IPS-20b (cell line): ENCODE data around the gene PTGS1.
"Not testable (repeated sequence)": the region's sequence is repeated elsewhere in the genome, so short reads cannot be mapped to it uniquely, and the experiment has no call there.

ENCODE experiments used
- H3K27ac ChIP-seq: one replicate; pipeline ENCODE4 v1.5.1; 2013; ENCODE audit warnings: low read length
- H3K27me3 ChIP-seq: 2 replicates; pipeline ENCODE4 v1.6.1; 2013; ENCODE audit warnings: mild to moderate bottlenecking, low read length, inconsistent platforms; ENCODE audit not compliant: insufficient read depth
- H3K36me3 ChIP-seq: 2 replicates; pipeline ENCODE4 v1.6.1; 2013; ENCODE audit warnings: low read depth, mild to moderate bottlenecking, inconsistent platforms, low read length, moderate library complexity; ENCODE audit not compliant: insufficient read depth
- H3K4me1 ChIP-seq: 2 replicates; pipeline ENCODE4 v1.6.1; 2013; ENCODE audit warnings: mild to moderate bottlenecking, control low read depth, inconsistent platforms, low read length, moderate library complexity; ENCODE audit not compliant: insufficient read depth
- H3K4me3 ChIP-seq: 2 replicates; pipeline ENCODE4 v1.5.1; 2013; ENCODE audit warnings: mild to moderate bottlenecking, low read length, inconsistent platforms
- H3K9ac ChIP-seq: 2 replicates; pipeline ENCODE4 v1.6.1; 2013; ENCODE audit warnings: low read depth, mild to moderate bottlenecking, inconsistent platforms, low read length, moderate library complexity
- H3K9me3 ChIP-seq: 2 replicates; pipeline ENCODE4 v1.6.1; 2013; ENCODE audit warnings: mild to moderate bottlenecking, low read depth, low read length, inconsistent platforms; ENCODE audit not compliant: insufficient read depth

Gene PTGS1

GRCh38 chr9:122370869-122371755 is at the start of gene PTGS1:
PTGS1 (plus strand) TSS chr9:122371024; CDS start chr9:122371085, 61 bp downstream.
- H3K4me1 ChIP-seq, result peaks cover 17% of the 10 kb centered on the region
- peak within 1 kb of the TSS; percentile 73 for H3K4me3 ChIP-seq
- no peak within 1 kb of the TSS for H3K9ac ChIP-seq
- no peaks in the 10 kb centered on the region for H3K9me3 ChIP-seq
- no peak within 1 kb of the TSS for H3K27ac ChIP-seq
- H3K27me3 ChIP-seq, result peaks cover 72% of the 10 kb centered on the region
- H3K36me3 ChIP-seq, result no peaks in the 10 kb centered on the region

- no peak overlapping the region for H3K9ac ChIP-seq
- H3K4me3 ChIP-seq, result no peak overlapping the region
- H3K9me3 ChIP-seq, result no peaks in the 10 kb centered on the region
- H3K4me1 ChIP-seq, result no peaks in the 10 kb centered on the region
- H3K36me3 ChIP-seq, result peaks cover 37% of the 10 kb centered on the region
- H3K27me3 ChIP-seq, result no peaks in the 10 kb centered on the region
- no peak overlapping the region for H3K27ac ChIP-seq
Measured at GRCh38 chr9:122322553-122322952, 48.3 kb upstream of the PTGS1 start.

GRCh38 chr9:122324665-122325064 is 46.2 kb upstream of the PTGS1 start:
- not testable (repeated sequence) for H3K27me3 ChIP-seq, H3K4me1 ChIP-seq, H3K27ac ChIP-seq, H3K4me3 ChIP-seq, H3K9ac ChIP-seq, H3K9me3 ChIP-seq
- peaks cover 33% of the 10 kb centered on the region for H3K36me3 ChIP-seq

GRCh38 chr9:122325124-122325523 is 45.7 kb upstream of the PTGS1 start:
- H3K36me3 ChIP-seq, result peaks cover 33% of the 10 kb centered on the region
- H3K9me3 ChIP-seq, result no peaks in the 10 kb centered on the region

GRCh38 chr9:122327175-122327574 is 43.6 kb upstream of the PTGS1 start:
- no peak overlapping the region for H3K9ac ChIP-seq
- H3K4me1 ChIP-seq, result peaks cover 12% of the 10 kb centered on the region
- H3K4me3 ChIP-seq, result no peak overlapping the region
- no peaks in the 10 kb centered on the region for H3K9me3 ChIP-seq
- peaks cover 31% of the 10 kb centered on the region for H3K36me3 ChIP-seq
- no peak overlapping the region for H3K27ac ChIP-seq
- H3K27me3 ChIP-seq, result no peaks in the 10 kb centered on the region

More at GRCh38 chr9:122325124-122325523, 45.7 kb upstream of the PTGS1 start:
- no peak overlapping the region for H3K27ac ChIP-seq
- no peak overlapping the region for H3K4me3 ChIP-seq
- no peaks in the 10 kb centered on the region for H3K27me3 ChIP-seq
- H3K9ac ChIP-seq, result no peak overlapping the region
- peaks cover 4% of the 10 kb centered on the region; the same call in 1 of the 2 replicates for H3K4me1 ChIP-seq

GRCh38 chr9:122329597-122329996 is 41.2 kb upstream of the PTGS1 start:
- Histone ChIP-seq H3K4me3 (no peak overlapping the region), H3K9me3 (no peaks in the 10 kb centered on the region), H3K4me1 (peaks cover 22% of the 10 kb centered on the region), H3K27ac (no peak overlapping the region), H3K27me3 (no peaks in the 10 kb centered on the region), H3K9ac (no peak overlapping the region), H3K36me3 (0 out of 2 replicates have a peak, but pooled peaks cover 7% of the 10 kb centered on the region)

- H3K36me3 ChIP-seq, H3K27me3 ChIP-seq, H3K9me3 ChIP-seq, H3K9ac ChIP-seq, H3K4me3 ChIP-seq, H3K27ac ChIP-seq: not testable (repeated sequence)
- peaks cover 22% of the 10 kb centered on the region for H3K4me1 ChIP-seq
Measured at GRCh38 chr9:122330466-122330865, 40.4 kb upstream of the PTGS1 start.

- H3K36me3 ChIP-seq, result no peaks in the 10 kb centered on the region
- peaks cover 22% of the 10 kb centered on the region for H3K4me1 ChIP-seq
- H3K27ac ChIP-seq, result no peak overlapping the region
- H3K9me3 ChIP-seq, result no peaks in the 10 kb centered on the region
- no peak overlapping the region for H3K9ac ChIP-seq
- no peak overlapping the region for H3K4me3 ChIP-seq
- H3K27me3 ChIP-seq, result peaks cover 5% of the 10 kb centered on the region
Measured at GRCh38 chr9:122331523-122331927, 39.3 kb upstream of the PTGS1 start.

GRCh38 chr9:122332083-122332482 is 38.7 kb upstream of the PTGS1 start:
- Histone ChIP-seq H3K36me3 (no peaks in the 10 kb centered on the region), H3K9ac (no peak overlapping the region), H3K27ac (no peak overlapping the region), H3K27me3 (peaks cover 9% of the 10 kb centered on the region), H3K4me3 (no peak overlapping the region), H3K9me3 (no peaks in the 10 kb centered on the region), H3K4me1 (peaks cover 24% of the 10 kb centered on the region)

GRCh38 chr9:122332644-122333043 is 38.2 kb upstream of the PTGS1 start:
- H3K9ac ChIP-seq, result no peak overlapping the region
- no peaks in the 10 kb centered on the region for H3K9me3 ChIP-seq
- H3K27ac ChIP-seq, result no peak overlapping the region
- H3K4me3 ChIP-seq, result no peak overlapping the region
- H3K4me1 ChIP-seq, result peaks cover 29% of the 10 kb centered on the region
- no peaks in the 10 kb centered on the region for H3K36me3 ChIP-seq
- peaks cover 9% of the 10 kb centered on the region for H3K27me3 ChIP-seq

- H3K27me3 ChIP-seq, result peaks cover 13% of the 10 kb centered on the region
- H3K36me3 ChIP-seq, result no peaks in the 10 kb centered on the region
- peak overlapping the region; percentile 25; the same call in 1 of the 2 replicates for H3K4me3 ChIP-seq
- H3K4me1 ChIP-seq, result peaks cover 35% of the 10 kb centered on the region
- H3K9ac ChIP-seq, result no peak overlapping the region
- no peaks in the 10 kb centered on the region for H3K9me3 ChIP-seq
- H3K27ac ChIP-seq, result no peak overlapping the region
Measured at GRCh38 chr9:122333169-122333808, 37.5 kb upstream of the PTGS1 start.

- Histone ChIP-seq H3K9ac (no peak overlapping the region), H3K36me3 (no peaks in the 10 kb centered on the region), H3K27ac (no peak overlapping the region), H3K4me1 (peaks cover 31% of the 10 kb centered on the region), H3K9me3 (no peaks in the 10 kb centered on the region), H3K4me3 (no peak overlapping the region), H3K27me3 (peaks cover 21% of the 10 kb centered on the region)
Measured at GRCh38 chr9:122334916-122335315, 35.9 kb upstream of the PTGS1 start.
